ENCODE results near the gene ZNF677. TPM values are rescaled to one million over a fixed set of nuclear protein-coding genes. Genes with fewer than 3 reads are reported as not detected.
A peak's percentile ranks its signal among the peaks of the same experiment; 100 is the strongest.
"Not testable (repeated sequence)": the region's sequence is repeated elsewhere in the genome, so short reads cannot be mapped to it uniquely, and the experiment has no call there.

ZNF677 gene
- 37.8 and 40.6 TPM in 2 replicates for total RNA-seq
- polyA plus RNA-seq = 18.7 and 21.2 TPM in 2 replicates

DNA sequence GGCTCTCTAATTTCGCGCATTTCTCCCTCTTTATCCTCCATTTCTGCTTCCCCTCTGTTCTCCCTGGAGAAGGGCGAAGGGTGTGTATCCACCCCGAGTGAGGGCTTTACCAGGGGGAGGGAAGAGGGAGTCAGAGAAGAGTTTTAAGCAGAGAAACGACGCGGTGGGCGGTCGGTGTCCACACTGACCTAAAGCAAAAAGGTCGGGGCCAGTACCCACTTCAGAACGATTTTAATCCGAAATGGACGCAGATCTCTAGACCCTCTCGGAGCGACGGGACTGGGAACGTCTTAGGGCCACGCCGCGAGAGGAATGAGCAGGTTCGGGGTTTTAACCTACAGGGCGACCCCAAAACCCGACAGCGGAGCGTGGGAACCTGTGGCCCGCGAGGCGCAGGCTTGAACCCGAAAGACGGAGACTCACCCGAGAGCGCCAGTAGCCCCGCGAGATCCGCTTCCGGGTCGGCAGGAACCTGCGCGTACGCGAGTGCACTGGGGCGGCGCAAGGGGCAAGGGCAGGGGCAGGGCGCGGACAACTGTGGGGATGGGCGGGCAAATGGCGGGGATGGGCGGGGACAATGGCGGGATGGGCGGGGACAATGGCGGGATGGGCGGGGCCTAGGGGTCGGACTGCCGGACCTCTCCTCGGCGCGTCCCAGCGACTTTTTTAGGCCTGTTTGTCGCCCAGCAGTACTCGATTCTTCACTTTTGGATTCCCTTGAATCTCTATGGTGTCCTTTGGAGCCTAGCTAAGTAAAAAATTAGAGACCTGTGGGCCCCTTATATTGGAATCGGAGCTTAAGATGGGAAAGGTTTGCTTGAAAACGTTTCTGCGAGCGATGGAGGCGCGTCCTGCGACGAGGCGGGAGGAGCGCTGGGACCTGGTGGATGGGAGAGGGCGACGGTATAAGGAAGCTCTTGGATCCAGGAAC lies at the start of gene ZNF677:
ZNF677 (minus strand) TSS at position 463 of the 931 bp plus-strand sequence. CDS start 3,323 bp downstream, outside the sequence.
- Histone ChIP-seq H3K27me3 (no peaks in the 10 kb centered on the region), H3K79me2 (peaks cover 6% of the 10 kb centered on the region), H3K9me2 (replicated peaks; ENCODE audit: insufficient read depth) (no peaks in the 10 kb centered on the region), H3K4me1 (ENCODE audit: insufficient read depth) (peaks cover 4% of the 10 kb centered on the region), H4K20me1 (ENCODE audit: insufficient read depth, poor library complexity, severe bottlenecking) (no peaks in the 10 kb centered on the region), H3K27ac (peak within 1 kb of the TSS; percentile 89), H3K9me3 (ENCODE audit: low read depth) (peaks cover 9% of the 10 kb centered on the region), H3K4me3 (peak within 1 kb of the TSS; percentile 96), H3K36me3 (replicated peaks; ENCODE audit: insufficient read depth, low read depth) (peaks cover 5% of the 10 kb centered on the region), H3K4me2 (peak within 1 kb of the TSS; percentile 80), H2AFZ (peak within 1 kb of the TSS; percentile 99)
- DNase-seq (ENCODE audit: low spot score) = peak; percentile 92
- WGBS (ENCODE audit: low lambda C conversion rate, missing lambda C conversion rate) = 4% methylated on average over 61 of the region's 72 CpGs
- TF ChIP-seq EZH2phosphoT487 (IDR thresholded peaks at IDR 0.05; ENCODE audit: low read depth, severe bottlenecking, unreplicated experiment) = no peak
- no peak for TF ChIP-seq CTCF (IDR thresholded peaks at IDR 0.05; ENCODE audit: poor library complexity)
- no peak for TF ChIP-seq EZH2 (IDR thresholded peaks at IDR 0.05; ENCODE audit: borderline replicate concordance)

DNA sequence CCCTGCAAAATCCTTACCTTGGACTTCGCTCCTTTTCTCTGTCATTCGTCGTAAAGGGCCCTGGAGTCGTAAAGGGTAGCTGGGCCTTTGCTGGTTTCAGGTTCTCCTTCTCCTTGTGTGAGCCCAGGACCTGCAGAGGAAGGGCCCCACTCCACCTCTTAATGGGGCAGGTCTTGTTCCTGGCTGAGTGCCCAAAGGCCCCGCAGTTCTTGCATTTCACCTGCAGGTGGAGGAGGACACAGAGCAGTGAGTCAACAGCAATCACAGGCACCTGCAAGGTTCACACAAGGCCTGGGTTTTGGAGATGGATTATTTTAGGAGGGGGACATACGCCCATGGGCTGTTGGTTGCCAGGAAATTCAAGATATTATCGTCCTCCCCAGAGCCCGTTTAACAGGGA lies 46.7 kb upstream of the ZNF677 start:
- not testable (repeated sequence) for H2AFZ ChIP-seq; H3K27me3 ChIP-seq; H3K79me2 ChIP-seq; H3K27ac ChIP-seq; H3K36me3 ChIP-seq (replicated peaks; ENCODE audit: insufficient read depth, low read depth); H4K20me1 ChIP-seq (ENCODE audit: insufficient read depth, poor library complexity, severe bottlenecking); H3K4me1 ChIP-seq (ENCODE audit: insufficient read depth); H3K9me3 ChIP-seq (ENCODE audit: low read depth); H3K4me2 ChIP-seq; H3K4me3 ChIP-seq; DNase-seq (ENCODE audit: low spot score); H3K9me2 ChIP-seq (replicated peaks; ENCODE audit: insufficient read depth)
- 63% methylated on average over 4 of the region's 8 CpGs for WGBS (ENCODE audit: low lambda C conversion rate, missing lambda C conversion rate)

DNA sequence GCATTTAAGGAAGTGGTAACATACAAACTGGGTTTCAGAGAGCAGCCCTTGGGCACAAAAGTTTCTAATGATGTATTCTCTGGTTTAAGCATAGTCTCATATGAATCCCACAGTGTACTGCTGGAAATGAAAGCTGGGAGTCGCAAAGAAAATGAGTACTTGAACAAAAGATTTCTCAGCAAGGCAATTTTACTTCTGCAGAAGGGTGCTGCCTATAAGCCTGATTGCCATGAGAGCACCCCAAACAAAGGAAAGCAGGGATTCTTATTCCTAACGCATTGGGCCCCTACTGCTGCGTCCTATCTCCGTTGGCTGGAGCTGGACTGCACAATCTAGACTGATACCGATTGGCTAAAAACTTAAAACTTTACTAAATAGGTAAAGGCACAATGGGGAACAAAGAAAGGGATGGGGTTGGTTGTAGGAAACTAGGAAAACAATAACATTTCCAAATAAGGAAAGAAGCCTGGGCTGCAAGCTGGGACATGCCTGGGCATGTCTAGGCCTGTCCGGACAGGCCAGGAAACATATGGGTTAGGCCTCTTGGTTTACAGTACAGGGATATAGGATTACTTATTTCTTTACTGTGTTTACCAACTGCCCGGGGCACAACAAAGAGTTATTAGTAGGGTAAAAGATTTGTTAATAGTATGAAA lies 40.2 kb upstream of the ZNF677 start:
- H3K9me3 ChIP-seq (ENCODE audit: low read depth) = no peaks in the 10 kb centered on the region
- no peaks in the 10 kb centered on the region for H3K9me2 ChIP-seq (replicated peaks; ENCODE audit: insufficient read depth)
- no peak overlapping the region for H2AFZ ChIP-seq
- WGBS (ENCODE audit: low lambda C conversion rate, missing lambda C conversion rate) = 63% methylated on average over 7 of the region's 7 CpGs
- no peak overlapping the region for H3K4me3 ChIP-seq
- H4K20me1 ChIP-seq (ENCODE audit: insufficient read depth, poor library complexity, severe bottlenecking) = no peaks in the 10 kb centered on the region
- no peaks in the 10 kb centered on the region for H3K36me3 ChIP-seq (replicated peaks; ENCODE audit: insufficient read depth, low read depth)
- peak overlapping the region; percentile 87 for H3K27ac ChIP-seq
- H3K79me2 ChIP-seq = no peaks in the 10 kb centered on the region
- no peaks in the 10 kb centered on the region for H3K27me3 ChIP-seq
- no peak for DNase-seq (ENCODE audit: low spot score)
- TF ChIP-seq EZH2 (IDR thresholded peaks at IDR 0.05; ENCODE audit: borderline replicate concordance) = no peak
- no peak for TF ChIP-seq EZH2phosphoT487 (IDR thresholded peaks at IDR 0.05; ENCODE audit: low read depth, severe bottlenecking, unreplicated experiment)
- no peak for TF ChIP-seq CTCF (IDR thresholded peaks at IDR 0.05; ENCODE audit: poor library complexity)
- H3K4me2 ChIP-seq = no peak overlapping the region
- H3K4me1 ChIP-seq (ENCODE audit: insufficient read depth) = no peaks in the 10 kb centered on the region
